ENCODE measurements around the gene CLEC16A.

Gene CLEC16A

DNA sequence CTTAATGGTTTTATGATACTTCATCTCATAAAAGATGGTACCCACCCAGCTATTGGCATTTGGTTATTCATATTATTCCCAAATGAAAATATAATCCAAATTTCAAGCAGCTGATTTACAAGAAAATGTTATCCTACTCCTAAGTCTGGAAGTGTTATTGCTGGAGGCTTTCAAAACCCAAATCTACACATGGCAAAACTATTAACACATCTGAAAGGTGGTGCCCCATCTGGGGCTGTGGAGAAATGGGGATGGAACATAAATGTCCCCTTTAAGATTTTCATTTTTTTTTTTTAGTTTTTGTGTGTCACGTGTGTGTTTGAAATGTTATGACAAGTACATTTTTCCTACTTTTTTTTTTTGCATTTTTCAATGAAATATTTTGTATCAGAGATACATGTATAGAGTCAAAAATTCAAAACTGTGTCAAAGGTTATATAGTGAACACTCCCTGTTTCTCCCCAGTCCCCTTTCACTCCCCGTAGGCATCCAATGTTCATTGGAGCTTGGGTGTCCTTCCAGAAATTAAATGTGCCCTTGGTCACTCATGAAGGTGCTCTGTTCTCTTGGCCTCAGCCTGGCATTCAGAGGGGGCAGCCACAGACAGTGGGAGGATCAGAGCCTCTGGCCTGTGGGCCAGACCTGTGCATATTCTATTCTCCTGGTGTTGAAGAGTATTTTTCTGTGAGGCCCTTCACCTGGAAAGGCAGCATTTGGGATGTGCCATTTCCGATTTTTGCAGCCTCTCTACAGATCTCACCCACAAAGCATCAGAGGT lies 79.1 kb downstream of the CLEC16A start:
- DNase-seq: no peak

DNA sequence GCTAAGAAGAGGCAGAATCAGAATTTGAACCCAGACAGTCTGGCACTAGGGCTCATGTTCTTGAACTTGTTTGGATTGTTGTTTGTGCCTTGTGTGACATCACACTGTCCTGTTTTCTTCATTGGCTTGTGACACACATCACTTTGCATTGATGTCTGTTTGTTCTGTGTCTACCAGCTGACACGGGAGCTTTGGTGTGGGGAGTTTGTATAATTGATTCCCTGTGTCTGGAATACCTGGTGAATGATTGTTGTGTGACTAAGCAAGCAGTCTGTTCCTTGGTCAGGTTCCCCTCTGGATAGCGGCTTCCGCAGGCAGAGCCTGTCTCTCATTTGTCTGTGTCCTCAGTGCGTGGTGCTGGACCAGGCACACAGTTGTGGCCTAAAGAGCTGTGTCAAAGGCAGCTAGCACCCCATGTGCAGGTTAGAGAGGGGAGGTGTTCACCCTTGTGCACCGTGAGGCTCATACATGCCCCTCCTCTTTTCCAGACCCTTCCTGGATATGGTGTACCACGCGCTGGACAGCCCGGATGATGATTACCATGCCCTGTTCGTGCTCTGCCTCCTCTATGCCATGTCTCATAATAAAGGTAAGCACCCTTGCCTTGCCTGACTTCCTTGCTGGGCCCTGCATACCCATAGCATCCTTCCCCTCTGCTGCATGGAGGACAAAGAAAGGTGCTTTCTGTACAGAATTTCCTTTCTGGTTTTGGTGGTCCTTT lies 80.1 kb downstream of the CLEC16A start:
- DNase-seq: no peak

DNA sequence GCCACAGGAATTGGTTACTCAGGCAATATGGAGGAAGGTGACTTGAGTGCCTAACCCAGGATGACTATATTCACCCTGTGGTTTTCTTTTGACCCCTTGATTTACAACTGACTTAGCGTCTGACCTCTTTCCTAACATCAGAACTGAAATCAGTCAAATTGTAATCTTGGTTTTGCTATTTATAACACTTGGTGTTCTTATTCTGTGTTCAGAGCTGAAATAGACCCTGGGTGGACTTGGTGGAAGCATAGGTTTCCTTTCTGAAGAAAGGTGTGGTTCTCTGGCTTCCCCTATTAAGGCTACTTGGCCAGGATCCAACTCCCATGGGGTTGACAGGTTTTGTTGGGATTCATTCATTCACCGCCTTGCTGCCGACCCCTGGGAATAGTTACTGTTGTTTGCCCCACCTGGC lies 80.8 kb downstream of the CLEC16A start:
- no peak for DNase-seq

- DNase-seq: no peak
Measured at GRCh38 chr16:11029948-11030347, 85.6 kb downstream of the CLEC16A start.

GRCh38 chr16:11030990-11031510 lies 86.7 kb downstream of the CLEC16A start:
- no peak for DNase-seq

DNA sequence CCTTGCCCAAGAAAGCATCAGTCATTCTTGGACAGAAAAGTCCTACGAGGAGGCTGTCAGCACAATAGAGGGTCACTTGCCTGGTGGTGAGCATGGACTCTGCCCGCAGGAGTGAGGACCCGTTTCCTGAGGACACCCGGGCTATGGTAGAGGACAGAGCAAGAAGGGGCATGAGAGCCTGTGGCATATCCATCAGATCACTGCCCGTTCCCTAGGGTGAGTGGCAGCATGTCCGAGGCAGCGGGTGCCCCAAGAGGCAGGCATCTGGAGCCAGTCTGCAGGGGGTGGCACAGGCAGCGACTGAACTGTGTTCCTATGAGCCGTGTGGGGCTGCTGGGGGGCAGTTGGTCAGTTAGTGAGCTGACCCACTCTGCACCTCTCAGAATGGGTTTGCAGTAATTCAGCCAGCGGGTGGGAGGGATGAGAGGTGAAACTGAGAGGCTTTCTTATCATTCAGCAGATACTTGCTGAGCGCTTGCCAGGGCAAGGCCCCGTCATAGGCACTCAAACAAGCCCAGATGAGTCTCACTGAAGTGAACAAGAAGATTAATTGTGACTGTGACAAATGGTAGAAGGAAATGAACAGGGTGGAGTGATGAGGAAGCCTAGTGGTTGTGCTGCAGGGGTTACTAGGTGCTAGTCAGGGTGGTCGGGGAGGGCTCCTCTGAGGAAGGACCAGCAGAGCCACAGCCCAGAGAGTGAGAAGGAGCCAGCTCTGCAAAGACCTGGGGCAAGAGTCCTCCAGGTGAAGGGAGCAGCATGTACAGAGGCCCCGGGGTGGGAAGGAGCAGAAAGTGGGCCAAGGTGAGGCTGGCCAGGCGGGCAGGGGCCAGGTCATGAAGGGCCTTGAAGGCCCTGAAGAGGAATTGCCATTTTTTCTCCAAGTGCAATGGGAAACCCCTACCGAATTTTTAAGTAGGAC lies 87.9 kb downstream of the CLEC16A start:
- DNase-seq: no peak

- DNase-seq: no peak
Measured at GRCh38 chr16:11032922-11033291, 88.5 kb downstream of the CLEC16A start.

- DNase-seq: no peak
Measured at GRCh38 chr16:11033629-11034420, 89.5 kb downstream of the CLEC16A start.

- no peak for DNase-seq
Measured at GRCh38 chr16:11034481-11034931, 90.1 kb downstream of the CLEC16A start.

- no peak for DNase-seq
Measured at GRCh38 chr16:11035096-11035495, 90.7 kb downstream of the CLEC16A start.

- no peak for DNase-seq
Measured at GRCh38 chr16:11036040-11036439, 91.7 kb downstream of the CLEC16A start.

DNA sequence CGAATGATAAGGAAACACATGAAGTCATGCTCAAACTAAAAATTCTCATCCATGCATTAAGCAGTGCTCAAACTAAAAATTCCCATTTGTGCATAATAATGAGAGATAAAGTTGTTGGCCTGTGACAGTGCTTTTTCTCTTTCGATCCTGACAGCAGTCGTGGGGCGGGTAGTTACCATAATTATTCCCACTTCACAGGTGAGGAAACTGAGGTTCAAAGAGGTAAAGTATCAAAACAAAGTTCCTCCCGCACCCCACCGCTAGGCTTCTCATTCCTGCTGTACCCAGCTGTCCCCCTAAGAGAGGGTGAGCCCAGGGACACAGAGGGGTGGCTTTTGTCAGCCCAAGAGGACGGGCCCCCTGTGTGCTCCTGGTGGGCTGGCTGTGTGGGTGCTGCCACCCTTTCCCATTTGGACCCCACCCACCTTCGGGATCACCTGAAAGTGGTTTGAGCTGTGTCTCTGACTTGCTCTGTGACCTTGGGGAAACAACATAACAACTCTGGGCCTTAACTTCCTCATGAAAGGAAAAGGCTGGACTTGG lies 92.6 kb downstream of the CLEC16A start:
- DNase-seq: no peak

GRCh38 chr16:11038305-11038704 lies 93.9 kb downstream of the CLEC16A start:
- DNase-seq: no peak

- DNase-seq: no peak
Measured at GRCh38 chr16:11038777-11039176, 94.4 kb downstream of the CLEC16A start.

GRCh38 chr16:11039726-11040125 lies 95.4 kb downstream of the CLEC16A start:
- DNase-seq: no peak

DNA sequence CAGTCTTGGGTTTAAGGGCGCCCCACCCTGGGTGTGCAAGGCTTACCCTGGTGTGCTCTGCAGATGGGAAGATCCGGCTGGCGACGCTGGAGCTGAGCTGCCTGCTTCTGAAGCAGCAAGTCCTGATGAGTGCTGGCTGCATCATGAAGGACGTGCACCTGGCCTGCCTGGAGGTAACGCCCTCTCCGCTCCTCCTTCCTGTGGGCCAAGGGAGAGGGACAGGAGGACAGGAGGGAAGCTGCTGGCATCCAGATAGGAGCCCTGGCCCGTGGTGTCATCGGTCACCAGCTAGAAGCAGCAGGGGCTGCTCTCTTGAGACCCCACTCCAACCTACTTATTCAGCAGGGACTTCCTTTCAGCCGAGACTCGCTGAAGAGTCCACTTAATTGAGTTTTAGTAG lies 97.8 kb downstream of the CLEC16A start:
- DNase-seq: no peak

DNA sequence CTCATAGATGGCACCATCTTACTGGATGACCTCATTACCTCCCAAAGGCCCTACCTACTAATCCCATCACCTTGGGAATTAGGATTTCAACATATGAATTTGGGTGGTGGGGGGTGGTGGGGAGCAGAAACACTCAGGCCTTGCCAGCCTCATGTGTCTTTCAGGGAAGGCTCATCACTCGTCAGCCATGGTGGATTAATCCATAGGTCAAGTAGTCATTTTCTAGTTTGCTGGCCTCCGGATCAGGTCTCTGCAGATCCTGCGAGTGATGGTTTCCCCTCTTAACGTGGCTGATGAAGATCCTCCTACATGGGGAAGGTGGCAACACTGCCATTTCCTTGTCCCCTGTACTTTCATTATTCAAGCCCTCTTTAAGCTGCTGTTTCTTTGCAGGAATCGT lies 101.1 kb downstream of the CLEC16A start:
- DNase-seq: no peak

GRCh38 chr16:11045846-11046245 lies 101.5 kb downstream of the CLEC16A start:
- no peak for DNase-seq

DNA sequence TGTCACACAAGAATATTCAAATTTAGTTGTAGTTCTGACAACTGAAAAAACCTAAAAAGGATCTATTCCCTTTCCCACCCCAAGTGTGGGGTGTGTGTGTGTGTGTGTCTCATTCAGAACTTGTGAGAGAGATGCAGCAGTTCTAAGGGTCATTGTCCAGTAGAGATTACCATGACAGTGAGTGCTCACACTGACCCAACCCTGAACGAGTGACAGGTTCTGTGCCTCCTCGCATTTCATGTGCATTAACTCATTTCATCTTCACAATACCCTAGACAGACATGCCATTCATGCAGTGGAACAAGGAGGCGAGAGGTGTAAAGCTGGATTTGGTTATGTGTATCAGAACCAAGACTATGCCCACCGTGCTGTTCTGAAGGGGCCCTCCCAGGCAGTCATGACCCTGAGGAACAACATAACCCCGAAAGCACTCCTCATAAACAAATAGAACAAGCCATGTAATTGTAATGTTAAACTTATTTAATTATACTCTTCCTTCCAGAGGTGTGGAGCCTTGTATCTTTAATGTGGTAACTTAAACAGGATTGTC lies 102.1 kb downstream of the CLEC16A start:
- no peak for DNase-seq

DNA sequence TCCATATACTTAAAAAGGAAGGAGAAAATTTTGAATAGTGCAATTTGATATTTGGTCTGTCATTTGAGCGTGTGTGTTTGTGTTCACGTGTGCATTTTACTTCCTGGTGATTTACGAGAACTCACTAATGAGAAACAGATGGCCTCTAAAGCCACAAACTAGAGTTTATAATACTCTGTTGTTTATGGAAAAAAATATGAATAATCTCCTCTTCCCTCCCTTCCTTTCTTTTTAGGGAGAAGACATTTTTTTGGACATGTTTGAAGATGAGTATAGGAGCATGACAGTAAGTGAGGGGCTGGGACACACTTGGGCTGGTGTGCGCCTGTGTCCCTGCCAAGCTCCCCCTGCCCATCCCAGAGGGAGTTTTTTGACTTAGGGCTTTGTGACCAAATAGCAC lies 102.7 kb downstream of the CLEC16A start:
- DNase-seq: no peak

DNA sequence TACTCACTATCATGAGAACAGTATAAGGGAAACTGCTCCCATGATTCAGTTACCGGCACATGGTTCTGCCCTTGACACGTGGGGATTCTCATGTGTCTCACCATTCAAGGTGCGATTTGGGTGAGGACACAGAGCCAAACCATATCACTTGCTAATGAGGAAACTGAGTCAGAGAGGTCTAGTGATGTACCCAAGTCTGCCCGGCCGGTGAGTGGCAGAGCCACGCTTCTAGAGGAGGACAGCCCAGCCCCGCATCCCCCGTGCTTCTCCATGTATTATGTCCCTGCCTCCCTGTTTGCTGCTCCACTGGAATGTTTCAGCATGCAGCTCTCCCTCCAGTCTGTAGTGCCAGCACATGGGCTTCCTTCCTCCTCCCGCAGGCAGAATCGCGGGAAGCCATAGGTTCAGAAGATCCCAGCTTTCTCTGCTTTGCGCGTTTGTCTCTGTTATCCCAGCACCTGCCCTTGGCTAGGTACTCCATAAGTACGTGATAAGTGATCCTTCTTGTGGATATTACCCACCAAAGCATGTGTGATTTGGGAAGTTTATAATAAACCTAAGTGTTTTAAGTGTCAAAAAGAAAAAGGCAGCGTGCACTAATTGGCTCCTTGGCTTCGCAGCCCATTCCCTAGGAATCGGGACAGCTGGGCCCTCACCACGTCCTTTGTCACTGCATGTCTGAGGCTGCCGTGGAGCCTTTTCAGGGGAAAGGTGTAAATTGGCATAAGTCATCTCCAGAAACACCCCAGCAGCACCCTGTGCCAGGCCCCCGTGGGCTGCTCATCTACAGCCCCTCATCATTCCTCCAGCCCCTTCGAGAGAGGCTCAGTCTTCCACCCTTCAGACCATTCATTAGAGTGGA lies 103.8 kb downstream of the CLEC16A start:
- DNase-seq: no peak

Data from NCI-H2029 (cell line).